ENCODE results near the gene UNC5B. TPM values are rescaled to one million over a fixed set of nuclear protein-coding genes. Genes with fewer than 3 reads are reported as not detected.
"Not testable (repeated sequence)": the region's sequence is repeated elsewhere in the genome, so short reads cannot be mapped to it uniquely, and the experiment has no call there.

UNC5B gene
- total RNA-seq, 1 experiment from 2014 or later, result 9.9 TPM

DNA sequence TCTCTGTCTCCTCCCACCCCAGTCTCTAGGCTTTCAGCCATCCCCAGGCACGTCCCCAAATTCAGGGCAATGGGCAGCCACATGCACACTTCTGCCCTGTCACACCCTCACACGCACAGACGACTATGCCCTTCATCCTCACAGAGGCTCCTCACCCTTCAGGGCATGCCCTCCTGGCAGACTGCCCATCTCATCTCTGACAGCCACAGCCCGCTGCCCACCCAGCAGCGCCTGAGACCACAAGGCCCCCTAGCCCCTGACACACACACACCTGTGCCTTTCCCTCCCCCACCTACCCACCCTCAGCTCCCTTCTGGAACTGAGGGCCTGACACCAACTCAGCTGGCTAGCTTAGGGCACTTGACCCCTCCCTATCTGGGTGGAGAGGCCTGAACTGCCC, 83.7 kb downstream of the UNC5B start:
- Histone ChIP-seq H3K36me3 (ENCODE audit: insufficient read depth, low read length, poor library complexity, severe bottlenecking) (peaks cover 4% of the 10 kb centered on the region), H3K4me3 (ENCODE audit: low read depth, low read length, poor library complexity, severe bottlenecking) (no peak overlapping the region), H3K27ac (ENCODE audit: low read depth, low read length, poor library complexity, severe bottlenecking) (no peak overlapping the region), H3K27me3 (replicated peaks; ENCODE audit: insufficient read depth, low read depth, low read length, poor library complexity) (no peaks in the 10 kb centered on the region), H3K4me1 (ENCODE audit: insufficient read depth, low read length, poor library complexity, severe bottlenecking) (no peaks in the 10 kb centered on the region), H3K9me3 (ENCODE audit: low read depth, low read length, poor library complexity, severe bottlenecking) (no peaks in the 10 kb centered on the region)
- DNase-seq (ENCODE audit: low spot score), result no peak
- CTCF ChIA-PET, result no interaction called here
- no TSS peak for BruUV-seq (replicated peaks)
- POLR2A ChIA-PET (ENCODE audit: low non-redundant PET), result no interaction called here
- TF ChIP-seq CTCF (conservative IDR thresholded peaks at IDR 0.05; ENCODE audit: low read depth, low read length) (no peak), EZH2 (IDR thresholded peaks at IDR 0.05; ENCODE audit: borderline replicate concordance, low read depth, low read length, poor library complexity, severe bottlenecking) (no peak)
- intact Hi-C loops (cut with micrococcal nuclease; ENCODE audit: unreplicated experiment), result no loop called here

GRCh38 chr10:71296811-71297210, 84.4 kb downstream of the UNC5B start:
- BruUV-seq (replicated peaks); CTCF ChIA-PET; H3K9me3 ChIP-seq (ENCODE audit: low read depth, low read length, poor library complexity, severe bottlenecking); DNase-seq (ENCODE audit: low spot score); H3K4me3 ChIP-seq (ENCODE audit: low read depth, low read length, poor library complexity, severe bottlenecking); H3K4me1 ChIP-seq (ENCODE audit: insufficient read depth, low read length, poor library complexity, severe bottlenecking); POLR2A ChIA-PET (ENCODE audit: low non-redundant PET); H3K36me3 ChIP-seq (ENCODE audit: insufficient read depth, low read length, poor library complexity, severe bottlenecking); intact Hi-C loops (cut with micrococcal nuclease; ENCODE audit: unreplicated experiment); H3K27me3 ChIP-seq (replicated peaks; ENCODE audit: insufficient read depth, low read depth, low read length, poor library complexity); H3K27ac ChIP-seq (ENCODE audit: low read depth, low read length, poor library complexity, severe bottlenecking): not testable (repeated sequence)

DNA sequence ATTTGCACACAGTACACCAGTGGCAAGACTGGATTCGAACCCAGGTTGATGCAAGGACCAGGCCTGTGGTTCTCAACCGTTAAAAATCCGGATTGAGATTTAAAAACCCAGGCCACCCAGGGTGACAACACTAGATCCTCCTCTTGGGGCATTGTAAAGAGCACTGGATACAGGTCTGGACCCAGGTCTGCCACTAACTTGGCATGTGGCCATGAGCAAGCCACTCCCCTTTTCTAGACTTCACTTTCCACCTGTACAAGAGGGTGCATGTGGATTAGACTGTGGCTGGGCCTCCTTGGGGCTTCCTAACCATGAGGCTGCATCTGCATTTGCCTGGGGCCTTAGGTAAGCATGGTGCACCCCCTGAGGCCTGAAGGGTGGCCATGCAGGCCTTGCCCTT, 85.0 kb downstream of the UNC5B start:
- Histone ChIP-seq H3K4me3 (ENCODE audit: low read depth, low read length, poor library complexity, severe bottlenecking) (no peak overlapping the region), H3K4me1 (ENCODE audit: insufficient read depth, low read length, poor library complexity, severe bottlenecking) (no peaks in the 10 kb centered on the region), H3K27ac (ENCODE audit: low read depth, low read length, poor library complexity, severe bottlenecking) (no peak overlapping the region), H3K9me3 (ENCODE audit: low read depth, low read length, poor library complexity, severe bottlenecking) (no peaks in the 10 kb centered on the region), H3K27me3 (replicated peaks; ENCODE audit: insufficient read depth, low read depth, low read length, poor library complexity) (no peaks in the 10 kb centered on the region), H3K36me3 (ENCODE audit: insufficient read depth, low read length, poor library complexity, severe bottlenecking) (peaks cover 4% of the 10 kb centered on the region)
- ChIA-PET POLR2A (ENCODE audit: low non-redundant PET) (no interaction called here), CTCF (no interaction called here)
- no TSS peak for BruUV-seq (replicated peaks)
- intact Hi-C loops (cut with micrococcal nuclease; ENCODE audit: unreplicated experiment), result no loop called here
- TF ChIP-seq EZH2 (IDR thresholded peaks at IDR 0.05; ENCODE audit: borderline replicate concordance, low read depth, low read length, poor library complexity, severe bottlenecking) (no peak), CTCF (conservative IDR thresholded peaks at IDR 0.05; ENCODE audit: low read depth, low read length) (no peak)
- DNase-seq (ENCODE audit: low spot score), result no peak

- Histone ChIP-seq H3K27me3 (replicated peaks; ENCODE audit: insufficient read depth, low read depth, low read length, poor library complexity) (no peaks in the 10 kb centered on the region), H3K4me1 (ENCODE audit: insufficient read depth, low read length, poor library complexity, severe bottlenecking) (no peaks in the 10 kb centered on the region), H3K4me3 (ENCODE audit: low read depth, low read length, poor library complexity, severe bottlenecking) (no peak overlapping the region), H3K9me3 (ENCODE audit: low read depth, low read length, poor library complexity, severe bottlenecking) (no peaks in the 10 kb centered on the region), H3K36me3 (ENCODE audit: insufficient read depth, low read length, poor library complexity, severe bottlenecking) (no peaks in the 10 kb centered on the region), H3K27ac (ENCODE audit: low read depth, low read length, poor library complexity, severe bottlenecking) (no peak overlapping the region)
- TF ChIP-seq EZH2 (IDR thresholded peaks at IDR 0.05; ENCODE audit: borderline replicate concordance, low read depth, low read length, poor library complexity, severe bottlenecking), result no peak
- intact Hi-C loops (cut with micrococcal nuclease; ENCODE audit: unreplicated experiment), result no loop called here
- CTCF ChIA-PET, result no interaction called here
- POLR2A ChIA-PET (ENCODE audit: low non-redundant PET), result no interaction called here
- DNase-seq (ENCODE audit: low spot score), result no peak
- BruUV-seq (replicated peaks), result no TSS peak
These were observed 86.9 kb downstream of the UNC5B start for GRCh38 chr10:71299071-71299785.

Data from A673 (cell line).